Kidney epithelial cell (primary cell): Measurements from ENCODE around the gene HOGA1. TPM values are rescaled to one million over a fixed set of nuclear protein-coding genes. Genes with fewer than 3 reads are reported as not detected.
"Not testable (repeated sequence)": the region's sequence is repeated elsewhere in the genome, so short reads cannot be mapped to it uniquely, and the experiment has no call there.

Experiments used
- DNase-seq: peaks from one replicate; pipeline ENCODE4 v3.0.0-alpha.2; 2010; ENCODE audit warnings: low read depth
- H3K27me3 ChIP-seq: 2 replicates; pipeline ENCODE4 v1.6.0; 2011; ENCODE audit warnings: low read length; ENCODE audit not compliant: control insufficient read depth, insufficient read depth
- H3K36me3 ChIP-seq: 2 replicates; pipeline ENCODE4 v1.5.1; 2011; ENCODE audit warnings: low read length; ENCODE audit not compliant: control insufficient read depth, insufficient read depth
- H3K4me3 ChIP-seq: 2 replicates; pipeline ENCODE4 v1.5.1; 2011; ENCODE audit warnings: low read depth, mild to moderate bottlenecking, control low read depth, low read length
- total RNA-seq: library from RNA; depleted of rRNA; stranded (reverse); fragments of >200 nt; gene quantifications from 2 replicates; pipeline ENCODE4 v1.2.3, GENCODE V29; 2015
- TF ChIP-seq, protein P1 (sequence below): IDR thresholded peaks from 2 replicates; pipeline ENCODE4 v1.5.1; 2011; ENCODE audit warnings: mild to moderate bottlenecking, moderate library complexity, low read length, control low read depth, inconsistent platforms; ENCODE audit not compliant: insufficient read depth, poor library complexity, severe bottlenecking

Gene HOGA1
- total RNA-seq, 1 donor from 2014 or later = 3.4 TPM

DNA sequence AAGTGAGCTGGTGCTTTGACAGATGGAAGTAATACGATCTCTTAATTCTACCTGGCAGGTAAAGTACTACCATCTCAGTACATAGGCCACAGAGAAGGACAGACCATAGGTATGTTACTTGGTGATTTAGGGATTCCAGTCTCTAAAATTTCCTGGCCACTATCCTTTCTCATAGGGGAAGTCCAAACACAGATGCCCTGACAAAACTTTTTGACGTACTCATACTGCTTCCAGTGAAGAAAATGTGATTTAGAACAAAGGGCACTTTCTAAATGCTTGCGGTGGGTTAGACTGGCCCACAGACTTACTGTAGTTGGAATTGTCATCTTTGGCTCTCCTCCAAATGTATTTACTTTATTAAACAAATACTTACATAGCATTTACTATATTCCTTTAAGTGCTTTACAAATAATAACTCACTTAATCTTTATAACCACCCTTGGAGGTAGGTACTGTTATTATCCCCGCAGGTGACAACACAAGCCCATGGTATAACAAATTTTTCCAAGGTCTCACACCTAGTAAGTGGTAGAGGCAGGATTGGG is 59.3 kb downstream of the HOGA1 start:
- TF ChIP-seq, protein P1, sequence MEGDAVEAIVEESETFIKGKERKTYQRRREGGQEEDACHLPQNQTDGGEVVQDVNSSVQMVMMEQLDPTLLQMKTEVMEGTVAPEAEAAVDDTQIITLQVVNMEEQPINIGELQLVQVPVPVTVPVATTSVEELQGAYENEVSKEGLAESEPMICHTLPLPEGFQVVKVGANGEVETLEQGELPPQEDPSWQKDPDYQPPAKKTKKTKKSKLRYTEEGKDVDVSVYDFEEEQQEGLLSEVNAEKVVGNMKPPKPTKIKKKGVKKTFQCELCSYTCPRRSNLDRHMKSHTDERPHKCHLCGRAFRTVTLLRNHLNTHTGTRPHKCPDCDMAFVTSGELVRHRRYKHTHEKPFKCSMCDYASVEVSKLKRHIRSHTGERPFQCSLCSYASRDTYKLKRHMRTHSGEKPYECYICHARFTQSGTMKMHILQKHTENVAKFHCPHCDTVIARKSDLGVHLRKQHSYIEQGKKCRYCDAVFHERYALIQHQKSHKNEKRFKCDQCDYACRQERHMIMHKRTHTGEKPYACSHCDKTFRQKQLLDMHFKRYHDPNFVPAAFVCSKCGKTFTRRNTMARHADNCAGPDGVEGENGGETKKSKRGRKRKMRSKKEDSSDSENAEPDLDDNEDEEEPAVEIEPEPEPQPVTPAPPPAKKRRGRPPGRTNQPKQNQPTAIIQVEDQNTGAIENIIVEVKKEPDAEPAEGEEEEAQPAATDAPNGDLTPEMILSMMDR = no peak
- H3K4me3 ChIP-seq = no peak overlapping the region
- no peaks in the 10 kb centered on the region for H3K27me3 ChIP-seq
- no peak for DNase-seq
- H3K36me3 ChIP-seq = peaks cover 2% of the 10 kb centered on the region

DNA sequence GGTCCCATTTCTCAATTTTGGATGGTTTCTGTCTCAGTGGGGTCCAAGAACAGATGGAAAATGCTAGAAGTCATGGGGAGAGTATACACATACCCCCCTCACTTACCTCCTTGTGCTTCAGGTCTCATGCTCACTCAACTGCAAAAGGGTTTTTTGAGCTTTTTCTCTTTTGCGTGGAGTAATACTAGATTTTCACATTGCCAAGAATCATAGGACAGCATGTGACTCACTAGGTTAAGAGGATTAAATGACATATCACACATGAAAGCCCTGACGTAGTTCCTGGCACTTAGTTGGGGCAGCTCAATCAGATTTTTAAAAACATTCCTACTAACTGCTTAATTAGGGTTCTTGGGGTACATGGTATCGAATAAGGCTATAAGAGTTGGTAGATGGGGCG is 60.7 kb downstream of the HOGA1 start:
- H3K4me3 ChIP-seq = no peak overlapping the region
- TF ChIP-seq, protein P1 = no peak
- no peak for DNase-seq
- no peaks in the 10 kb centered on the region for H3K27me3 ChIP-seq
- H3K36me3 ChIP-seq = peaks cover 2% of the 10 kb centered on the region

DNA sequence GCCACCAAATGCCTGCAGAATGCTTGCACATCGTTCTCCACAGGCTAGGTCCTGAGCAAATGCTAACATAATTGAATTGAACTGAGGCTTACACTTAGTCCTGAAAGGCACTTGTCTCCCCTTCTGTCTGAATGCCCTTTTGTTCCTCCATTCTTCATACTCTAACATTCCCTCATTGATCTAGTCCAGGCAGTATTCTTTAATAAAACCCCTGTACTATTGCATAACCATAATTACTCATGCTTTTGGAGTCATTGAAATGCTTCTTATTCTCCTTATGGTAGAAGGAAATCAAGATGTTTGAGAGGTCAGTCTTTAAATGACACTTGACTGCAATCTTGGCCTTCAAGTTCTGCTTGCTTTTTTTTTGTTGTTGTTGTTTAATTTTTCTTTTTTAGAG is 63.4 kb downstream of the HOGA1 start:
- H3K36me3 ChIP-seq = peaks cover 2% of the 10 kb centered on the region
- no peaks in the 10 kb centered on the region for H3K27me3 ChIP-seq
- TF ChIP-seq, protein P1 = no peak
- no peak for DNase-seq
- no peak overlapping the region for H3K4me3 ChIP-seq

DNA sequence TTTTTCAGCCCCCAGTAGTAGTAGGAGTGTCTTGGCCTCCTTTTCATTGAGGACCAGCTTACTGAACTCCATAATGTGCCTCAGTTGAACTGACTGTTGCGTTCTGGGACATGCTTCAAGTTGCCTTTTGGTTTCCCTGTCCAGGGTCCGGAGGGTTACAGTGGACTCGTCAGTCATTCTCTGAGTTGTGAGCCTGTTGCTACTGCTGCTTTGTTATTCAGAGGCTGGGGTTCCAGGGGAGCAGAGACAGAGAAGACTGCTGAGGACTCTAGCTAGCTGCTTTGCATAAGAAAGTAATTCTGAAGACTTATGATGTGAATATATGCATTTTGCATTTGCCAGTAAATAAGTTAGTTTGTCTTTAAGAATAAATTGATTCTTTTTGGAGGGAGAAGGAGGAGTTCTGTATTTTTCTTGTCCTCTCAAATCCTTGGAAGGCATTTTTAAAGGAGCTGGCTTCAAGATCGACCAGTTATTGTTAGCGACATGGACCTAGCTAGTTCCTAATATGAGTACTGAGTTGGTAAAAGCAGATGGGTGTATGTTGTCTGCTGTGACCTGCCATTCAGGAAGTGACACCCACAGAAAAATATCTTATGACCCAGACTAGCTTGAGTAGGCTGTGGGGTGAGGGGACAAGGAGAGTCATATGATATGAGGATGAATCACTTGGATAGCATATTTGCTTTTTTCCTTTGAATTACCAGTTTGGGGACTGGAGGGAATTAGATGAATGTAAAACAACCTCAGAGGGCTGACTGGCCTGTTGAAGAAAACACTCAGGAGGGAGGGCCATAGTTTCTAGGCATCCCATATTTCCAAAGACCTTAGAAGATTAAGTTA is 64.6 kb downstream of the HOGA1 start:
- TF ChIP-seq, protein P1 = no peak
- H3K27me3 ChIP-seq = no peaks in the 10 kb centered on the region
- H3K4me3 ChIP-seq = no peak overlapping the region
- peaks cover 2% of the 10 kb centered on the region for H3K36me3 ChIP-seq
- DNase-seq = peak; percentile 77

DNA sequence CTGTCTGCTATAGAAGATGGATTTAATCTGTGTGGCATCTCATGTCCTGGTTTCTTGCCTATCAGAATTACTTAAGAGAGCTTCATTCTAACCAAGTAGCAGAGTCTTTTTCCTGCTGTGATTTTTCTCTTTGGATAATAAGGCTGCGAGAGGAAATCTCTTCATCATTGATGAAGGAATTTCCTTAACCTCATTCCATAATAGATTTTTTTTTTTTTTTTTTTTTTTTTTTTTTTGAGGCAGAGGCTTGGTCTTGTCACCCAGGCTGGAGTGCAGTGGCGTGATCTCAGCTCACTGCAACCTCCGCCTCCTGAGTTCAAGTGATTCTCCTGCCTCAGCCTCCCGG is 65.2 kb downstream of the HOGA1 start:
- not testable (repeated sequence) for H3K36me3 ChIP-seq, H3K4me3 ChIP-seq

DNA sequence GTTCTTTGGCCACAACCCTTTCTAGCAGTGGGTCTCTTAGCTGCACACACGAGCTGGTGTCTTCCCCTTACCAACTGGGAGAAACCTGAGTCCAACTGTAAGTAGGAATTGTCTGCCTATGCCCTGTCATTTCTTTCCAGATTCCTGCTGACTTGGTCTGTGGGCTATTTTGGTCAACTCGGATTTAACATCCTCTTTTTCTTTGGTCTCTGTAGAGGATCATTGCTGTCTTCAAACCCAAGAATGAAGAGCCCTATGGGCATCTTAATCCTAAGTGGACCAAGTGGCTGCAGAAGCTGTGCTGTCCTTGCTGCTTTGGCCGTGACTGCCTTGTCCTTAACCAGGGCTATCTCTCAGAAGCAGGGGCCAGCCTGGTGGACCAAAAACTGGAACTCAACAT is 66.5 kb downstream of the HOGA1 start:
- no peak for DNase-seq
- Histone ChIP-seq H3K36me3 (no peaks in the 10 kb centered on the region), H3K4me3 (no peak overlapping the region), H3K27me3 (no peaks in the 10 kb centered on the region)
- TF ChIP-seq, protein P1 = no peak

More for the DNA sequence above, 65.2 kb downstream of the HOGA1 start:
- DNase-seq, H3K27me3 ChIP-seq: not testable (repeated sequence)
